ENCODE data around the gene RSL24D1.

DNA sequence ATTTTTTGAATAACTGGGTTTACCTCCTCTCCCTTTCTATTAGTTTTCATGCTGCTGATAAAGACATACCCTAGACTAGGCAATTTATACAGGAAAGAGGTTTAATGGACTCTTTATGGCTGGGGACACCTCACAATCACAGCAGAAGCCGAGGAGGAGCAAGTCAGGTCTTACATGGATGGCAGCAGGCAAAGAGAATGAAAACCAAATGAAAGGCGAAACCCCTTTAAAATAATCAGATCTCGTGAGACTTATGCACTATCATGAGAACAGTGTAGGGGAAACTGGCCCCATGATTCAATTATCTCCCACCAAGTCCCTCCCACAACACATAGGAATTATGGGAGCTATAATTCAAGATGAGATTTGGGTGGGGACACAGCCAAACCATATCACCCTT lies 2.0 kb upstream of the RSL24D1 start:
- TF ChIP-seq CEBPB (IDR thresholded peaks at IDR 0.05; ENCODE audit: low read depth, low read length) (no peak), RFX5 (IDR thresholded peaks at IDR 0.05; ENCODE audit: low read depth, low read length) (no peak), FOS (IDR thresholded peaks at IDR 0.05; ENCODE audit: low read depth, low read length) (no peak), SMC3 (IDR thresholded peaks at IDR 0.05; ENCODE audit: low read depth, low read length) (no peak), POLR2A (IDR thresholded peaks at IDR 0.05; ENCODE audit: low read depth, low read length) (no peak), RAD21 (IDR thresholded peaks at IDR 0.05; ENCODE audit: low read length) (no peak), USF2 (IDR thresholded peaks at IDR 0.05; ENCODE audit: low read depth, low read length) (no peak), MAZ (IDR thresholded peaks at IDR 0.05; ENCODE audit: borderline replicate concordance, low read depth, low read length) (no peak), MXI1 (IDR thresholded peaks at IDR 0.05; ENCODE audit: borderline replicate concordance, low read depth, low read length) (no peak), BHLHE40 (IDR thresholded peaks at IDR 0.05; ENCODE audit: low read depth, low read length) (no peak), MAFK (IDR thresholded peaks at IDR 0.05; ENCODE audit: low read depth, low read length) (no peak)
- TF ChIP-seq, protein P1, sequence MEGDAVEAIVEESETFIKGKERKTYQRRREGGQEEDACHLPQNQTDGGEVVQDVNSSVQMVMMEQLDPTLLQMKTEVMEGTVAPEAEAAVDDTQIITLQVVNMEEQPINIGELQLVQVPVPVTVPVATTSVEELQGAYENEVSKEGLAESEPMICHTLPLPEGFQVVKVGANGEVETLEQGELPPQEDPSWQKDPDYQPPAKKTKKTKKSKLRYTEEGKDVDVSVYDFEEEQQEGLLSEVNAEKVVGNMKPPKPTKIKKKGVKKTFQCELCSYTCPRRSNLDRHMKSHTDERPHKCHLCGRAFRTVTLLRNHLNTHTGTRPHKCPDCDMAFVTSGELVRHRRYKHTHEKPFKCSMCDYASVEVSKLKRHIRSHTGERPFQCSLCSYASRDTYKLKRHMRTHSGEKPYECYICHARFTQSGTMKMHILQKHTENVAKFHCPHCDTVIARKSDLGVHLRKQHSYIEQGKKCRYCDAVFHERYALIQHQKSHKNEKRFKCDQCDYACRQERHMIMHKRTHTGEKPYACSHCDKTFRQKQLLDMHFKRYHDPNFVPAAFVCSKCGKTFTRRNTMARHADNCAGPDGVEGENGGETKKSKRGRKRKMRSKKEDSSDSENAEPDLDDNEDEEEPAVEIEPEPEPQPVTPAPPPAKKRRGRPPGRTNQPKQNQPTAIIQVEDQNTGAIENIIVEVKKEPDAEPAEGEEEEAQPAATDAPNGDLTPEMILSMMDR (conservative IDR thresholded peaks at IDR 0.05; ENCODE audit: low read depth, low read length) = no peak
- TF ChIP-seq, protein P2, sequence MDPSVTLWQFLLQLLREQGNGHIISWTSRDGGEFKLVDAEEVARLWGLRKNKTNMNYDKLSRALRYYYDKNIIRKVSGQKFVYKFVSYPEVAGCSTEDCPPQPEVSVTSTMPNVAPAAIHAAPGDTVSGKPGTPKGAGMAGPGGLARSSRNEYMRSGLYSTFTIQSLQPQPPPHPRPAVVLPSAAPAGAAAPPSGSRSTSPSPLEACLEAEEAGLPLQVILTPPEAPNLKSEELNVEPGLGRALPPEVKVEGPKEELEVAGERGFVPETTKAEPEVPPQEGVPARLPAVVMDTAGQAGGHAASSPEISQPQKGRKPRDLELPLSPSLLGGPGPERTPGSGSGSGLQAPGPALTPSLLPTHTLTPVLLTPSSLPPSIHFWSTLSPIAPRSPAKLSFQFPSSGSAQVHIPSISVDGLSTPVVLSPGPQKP (IDR thresholded peaks at IDR 0.05; ENCODE audit: borderline replicate concordance, low read depth, low read length) = no peak

Data from IMR-90 (cell line).